Activated CD4-positive, alpha-beta T cell treated with anti-CD3 and anti-CD28 coated beads, Interleukin-2, amount 50 U/mL, for 48 hours (primary cell): ENCODE results near the gene PPP2R2C.

Experiments
- DNase-seq, 2 experiments: peaks; one replicate each; pipeline ENCODE4 v3.0.0-alpha.2; 2020

Gene PPP2R2C

DNA sequence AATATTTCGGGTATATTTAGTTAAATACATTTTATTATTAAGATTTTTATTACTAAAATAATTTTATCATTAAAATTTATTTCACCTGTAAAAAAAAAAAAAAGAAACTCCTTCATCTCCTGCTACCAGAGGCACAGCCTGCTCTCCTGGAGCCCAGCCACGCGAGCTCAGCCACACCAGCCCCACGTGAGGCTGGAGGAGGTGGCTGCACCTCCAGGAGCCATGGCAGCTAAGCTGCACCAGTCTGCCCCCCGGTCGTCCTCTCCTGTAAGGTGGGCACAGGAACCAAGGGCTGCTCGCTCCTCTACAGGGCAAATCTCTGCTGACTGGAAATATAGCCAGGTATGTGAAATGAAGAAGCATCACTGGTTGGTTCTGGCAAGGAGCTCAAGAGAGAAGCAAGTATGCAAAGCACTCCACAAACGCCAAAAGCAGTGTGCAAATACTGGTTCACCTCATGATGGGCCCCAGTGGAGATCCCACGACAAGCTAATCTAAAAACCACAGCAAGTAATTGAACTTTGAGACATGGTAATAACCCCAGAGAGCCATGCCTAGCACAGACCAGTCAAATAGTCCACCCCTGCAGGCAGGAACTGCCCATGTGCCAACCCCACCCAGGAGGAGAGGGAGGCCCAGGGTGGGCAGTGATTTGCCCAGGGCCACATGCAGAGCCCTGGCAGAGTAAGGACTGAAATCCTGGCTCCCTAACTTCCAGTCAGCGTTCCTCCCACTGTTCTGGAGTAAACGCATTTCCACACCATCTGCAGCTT, 112.7 kb downstream of the PPP2R2C start:
- no peak for DNase-seq

DNA sequence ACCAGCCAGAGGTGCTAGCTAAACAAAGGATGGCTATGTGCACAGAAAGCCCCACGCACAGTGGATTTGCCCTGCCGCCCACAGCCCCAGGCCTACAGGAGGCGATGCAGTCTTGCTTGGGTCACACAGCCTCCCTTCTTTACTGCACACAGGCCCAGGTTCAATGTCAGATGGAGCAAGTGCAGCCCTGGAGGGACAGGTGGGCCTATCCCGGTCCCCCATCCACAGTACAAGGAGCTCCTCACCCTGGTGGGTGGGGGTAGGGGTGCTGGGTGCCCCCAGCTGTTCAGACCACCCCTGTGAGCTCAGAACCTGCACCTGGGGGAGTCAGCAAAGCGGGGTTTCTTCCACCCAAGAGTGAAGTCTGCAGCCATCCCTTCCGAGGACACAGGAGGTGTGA, 114.9 kb downstream of the PPP2R2C start:
- no peak for DNase-seq

DNA sequence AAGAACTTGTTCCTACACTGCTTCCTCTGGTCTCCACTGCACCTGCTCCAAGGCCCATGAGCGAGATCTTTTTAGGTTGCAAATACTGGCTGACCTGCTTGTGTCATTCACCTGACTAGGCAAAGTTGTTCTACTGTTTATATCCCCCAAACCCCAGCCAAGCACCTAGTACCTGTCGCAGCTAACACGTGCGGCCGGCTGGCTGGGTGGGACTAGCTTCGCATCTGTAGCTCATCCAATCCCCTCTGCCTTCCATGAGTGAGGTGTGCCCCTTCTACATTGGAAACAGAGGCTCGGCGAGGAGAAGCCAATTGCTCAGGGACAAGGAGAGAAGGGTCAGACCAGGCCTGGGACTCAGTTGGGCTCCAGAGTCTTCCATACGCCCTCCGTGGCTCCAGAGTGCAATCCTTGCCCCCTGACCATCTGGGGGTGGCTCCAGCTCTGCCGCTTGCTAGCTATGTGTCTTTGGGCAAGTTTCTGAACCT, 116.3 kb downstream of the PPP2R2C start:
- no peak for DNase-seq

- DNase-seq, result no peak
Measured at GRCh38 chr4:6355052-6355451, 117.4 kb downstream of the PPP2R2C start.

DNA sequence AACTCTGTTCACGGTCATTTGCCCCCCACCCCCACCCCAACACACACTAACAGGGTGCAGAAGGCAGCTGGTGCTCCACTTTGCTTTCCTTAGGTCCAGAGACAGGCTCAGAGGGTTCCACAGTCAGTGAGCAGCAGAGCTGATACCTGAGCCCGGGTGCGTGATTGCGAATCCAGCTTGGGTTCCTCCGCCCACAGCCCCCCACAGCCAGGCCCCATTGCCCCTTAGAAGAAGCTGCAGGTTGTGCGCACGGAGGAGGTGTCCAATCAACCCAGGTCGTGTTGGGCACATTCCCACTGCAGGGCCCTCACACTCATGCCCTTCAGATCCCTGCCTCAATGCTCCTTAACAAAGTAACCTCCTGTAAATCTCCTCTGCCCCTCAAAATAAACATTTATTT, 117.8 kb downstream of the PPP2R2C start:
- DNase-seq, result no peak

DNA sequence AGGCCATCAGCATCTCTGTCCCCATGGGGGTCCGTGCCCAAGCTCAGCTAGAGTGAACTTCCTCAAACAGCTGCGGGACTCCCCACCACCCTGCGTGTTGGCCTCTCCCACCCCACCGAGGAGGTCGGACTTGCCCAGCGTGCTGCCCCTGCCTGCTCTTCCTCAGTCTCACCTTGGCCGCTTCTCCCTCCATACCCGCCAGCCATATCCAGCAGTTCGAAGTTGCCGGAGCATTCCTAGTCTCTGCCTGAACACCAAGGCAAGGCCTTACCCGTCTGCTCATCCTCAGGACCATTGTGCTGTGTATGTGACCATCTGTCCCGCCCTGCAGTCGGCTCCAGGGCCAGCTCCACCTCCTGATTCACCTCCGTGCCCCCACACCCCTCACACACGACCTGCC, 118.3 kb downstream of the PPP2R2C start:
- no peak for DNase-seq

DNA sequence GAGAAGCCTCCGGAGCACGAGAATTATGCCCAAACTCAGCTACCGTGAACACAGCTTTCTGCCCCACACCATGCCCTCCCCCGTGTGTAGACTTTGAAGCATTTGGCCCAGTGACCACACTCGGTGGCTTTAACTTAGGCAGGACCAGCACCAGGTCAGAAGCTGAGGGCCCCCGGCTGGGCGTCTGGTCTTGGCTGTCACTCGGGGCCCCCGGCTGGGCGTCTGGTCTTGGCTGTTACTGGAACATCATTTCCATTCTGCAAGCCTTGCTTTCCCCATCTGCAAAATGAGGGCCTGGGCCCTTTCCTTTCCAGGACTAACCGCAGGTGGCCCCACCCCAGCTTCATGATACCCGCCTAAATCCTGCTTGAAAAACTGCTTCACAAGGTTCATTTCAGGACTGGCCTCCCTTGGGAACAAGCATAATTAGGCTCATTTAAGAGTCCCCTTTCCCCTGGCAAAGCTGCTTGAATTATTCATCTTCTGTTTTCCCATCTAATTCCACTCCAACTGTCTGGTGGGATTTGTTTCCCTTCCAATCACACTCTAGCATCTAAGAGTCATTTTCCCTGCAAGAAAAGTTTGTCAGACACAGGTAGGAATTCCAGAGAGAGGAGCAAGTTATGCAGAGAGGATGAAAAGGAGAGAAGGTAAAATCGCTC, 120.3 kb downstream of the PPP2R2C start:
- DNase-seq, result no peak

DNA sequence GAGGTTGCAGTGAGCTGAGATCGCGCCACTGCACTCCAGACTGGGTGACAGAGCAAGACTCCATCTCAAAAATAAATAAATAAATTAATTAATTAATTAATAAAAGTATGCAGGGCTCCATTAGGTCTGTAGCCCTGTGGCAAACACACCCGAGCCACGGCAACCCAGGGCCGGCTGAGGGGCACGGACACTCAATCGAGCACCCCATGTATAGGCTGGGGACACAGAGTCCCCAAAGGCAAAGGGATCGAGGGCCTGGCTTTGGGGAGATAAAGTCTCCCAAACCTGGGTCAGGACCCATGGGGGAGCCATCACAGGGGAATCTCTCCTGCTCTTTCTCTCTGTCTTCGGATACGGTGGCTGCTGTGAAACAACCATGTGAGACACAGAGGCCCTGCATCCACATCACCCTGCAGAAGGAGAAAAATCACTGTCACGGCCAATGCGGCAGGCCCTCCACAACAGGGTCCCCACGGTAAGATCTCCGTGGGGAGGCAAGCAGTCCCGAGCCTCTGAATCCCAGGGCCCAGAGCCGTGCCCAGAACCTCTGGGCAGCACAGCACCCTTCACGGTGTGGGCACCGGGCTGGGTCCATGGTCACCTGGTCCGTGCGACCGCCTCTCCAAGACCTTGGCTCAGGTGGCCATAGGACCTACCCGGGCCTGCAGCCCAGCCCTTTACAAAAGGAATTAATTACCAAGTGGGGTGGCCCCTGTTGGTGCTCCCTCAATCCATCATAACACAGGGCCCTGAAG, 121.0 kb downstream of the PPP2R2C start:
- DNase-seq, result no peak

- DNase-seq, result no peak
Measured at GRCh38 chr4:6350646-6351045, 121.8 kb downstream of the PPP2R2C start.

GRCh38 chr4:6349896-6350603, 122.4 kb downstream of the PPP2R2C start:
- no peak for DNase-seq

- no peak for DNase-seq
Measured at GRCh38 chr4:6348408-6348807, 124.0 kb downstream of the PPP2R2C start.

GRCh38 chr4:6347511-6348045, 124.8 kb downstream of the PPP2R2C start:
- DNase-seq, result no peak

GRCh38 chr4:6346373-6347110, 125.9 kb downstream of the PPP2R2C start:
- DNase-seq, result no peak

DNA sequence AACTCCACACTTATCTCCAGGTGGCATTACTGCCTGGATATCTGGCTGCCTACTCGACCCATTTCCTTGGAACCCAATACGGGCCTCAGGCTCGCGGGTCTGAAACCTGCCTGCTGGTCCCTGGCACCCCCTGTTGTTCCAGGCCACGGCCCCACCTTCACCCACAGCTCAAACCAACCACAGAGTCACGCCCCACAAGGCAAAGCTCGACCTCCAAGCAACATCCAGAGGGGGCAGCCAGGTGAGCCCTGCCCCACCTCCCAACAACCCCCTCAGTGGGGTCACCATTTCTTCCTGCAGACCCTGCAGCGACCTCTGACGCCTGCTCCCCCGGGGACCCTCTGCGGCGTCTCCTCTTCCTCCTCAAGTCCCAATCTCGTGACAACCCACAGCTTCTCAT, 126.5 kb downstream of the PPP2R2C start:
- DNase-seq, result no peak

DNA sequence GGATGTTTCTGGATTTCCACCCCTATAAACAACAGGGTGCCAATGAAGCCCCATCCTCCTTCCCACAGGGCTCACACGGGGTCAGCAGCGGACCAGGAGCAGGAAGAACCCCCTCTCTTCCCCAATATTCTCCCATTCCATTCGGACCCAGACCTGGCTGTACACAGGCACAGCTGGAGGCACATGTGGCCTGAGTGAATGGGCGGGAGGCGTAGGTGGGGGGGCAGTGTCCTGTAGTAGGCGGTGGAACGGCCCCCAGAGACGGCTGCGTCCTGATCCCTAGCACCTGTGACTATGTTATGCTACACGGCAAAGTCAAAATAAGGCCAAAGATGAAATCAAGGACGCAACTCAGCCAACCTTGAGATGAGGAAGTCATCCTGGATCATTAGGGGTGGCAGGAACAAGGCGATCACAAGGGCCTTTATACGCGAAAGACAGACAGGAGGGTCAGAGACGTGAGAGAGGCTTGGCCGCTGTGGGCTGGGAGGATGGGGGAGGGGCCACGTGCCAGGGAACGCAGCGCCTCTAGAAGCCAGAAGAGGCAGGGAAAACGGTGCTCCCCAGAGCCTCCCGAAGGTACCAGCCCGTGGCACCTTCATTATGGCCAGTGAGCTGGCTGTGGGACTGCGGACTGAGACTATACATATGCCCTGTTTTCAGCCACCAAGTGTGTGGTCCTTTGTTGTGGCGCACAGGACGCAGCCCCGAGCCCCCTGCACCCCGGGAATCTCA, 127.2 kb downstream of the PPP2R2C start:
- DNase-seq, result no peak

GRCh38 chr4:6343939-6344408, 128.4 kb downstream of the PPP2R2C start:
- no peak for DNase-seq

DNA sequence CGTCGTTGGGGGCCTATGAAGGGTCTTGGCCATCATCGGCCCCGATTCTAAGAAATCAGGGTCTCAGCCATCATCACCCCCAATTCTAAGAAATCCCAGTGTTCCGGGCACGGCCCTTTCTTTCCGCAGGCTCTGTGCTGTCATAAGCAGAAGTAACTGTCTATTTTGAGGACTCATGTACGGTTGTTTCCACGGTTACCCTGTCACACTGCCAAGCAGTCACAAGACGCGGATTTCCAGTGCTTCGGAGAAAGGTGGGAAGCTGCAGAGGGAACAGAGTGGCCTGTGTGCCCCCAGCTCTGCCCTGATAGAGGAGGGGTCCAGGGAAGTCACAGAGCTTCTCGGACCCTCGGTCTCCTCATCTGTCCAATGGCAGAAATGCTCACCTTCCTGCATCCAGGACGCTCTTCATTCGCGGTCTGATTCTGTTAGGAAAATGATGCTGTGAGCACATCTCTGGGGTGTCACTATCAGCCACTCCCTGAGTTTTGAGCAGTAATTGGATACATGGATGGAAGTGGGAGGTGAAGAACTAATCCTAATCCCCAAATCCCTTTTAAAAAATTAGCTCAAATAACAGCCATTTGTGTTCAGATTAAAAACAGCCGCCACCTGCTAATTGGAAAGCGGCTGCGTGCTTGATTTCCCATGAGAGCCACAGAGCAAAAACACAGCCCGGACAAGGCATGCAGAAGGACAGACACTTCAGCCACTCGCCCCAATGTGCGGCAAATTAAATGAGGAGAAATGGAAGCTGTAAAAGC, 129.7 kb downstream of the PPP2R2C start:
- DNase-seq, result no peak

GRCh38 chr4:6341696-6342095, 130.7 kb downstream of the PPP2R2C start:
- no peak for DNase-seq

GRCh38 chr4:6340446-6341015, 131.9 kb downstream of the PPP2R2C start:
- DNase-seq, result no peak
